Hindlimb muscle (tissue), 1 donor: ENCODE measurements around the gene BBS5. TPM values are rescaled to one million over a fixed set of nuclear protein-coding genes. Genes with fewer than 3 reads are reported as not detected.

Experiments used
- polyA plus RNA-seq: library from polyadenylated mRNA; unstranded; fragments of 120-200 nt; gene quantifications from one replicate; pipeline ENCODE4 v1.2.1, GENCODE V29; 2013; ENCODE audit not compliant: insufficient read length

The BBS5 gene
- polyA plus RNA-seq, 1 donor: 5.3 TPM

Other genes with a start within 250 kb of the BBS5 start
- 0.05 TPM for gene LRP2, start 117.0 kb upstream of the BBS5 start, polyA plus RNA-seq
- 3,726 TPM for gene KLHL41, start 30.2 kb downstream of the BBS5 start, polyA plus RNA-seq
- 22.1 TPM for gene FASTKD1, start 94.4 kb downstream of the BBS5 start, polyA plus RNA-seq
- gene PPIG, start 104.9 kb downstream of the BBS5 start, polyA plus RNA-seq: 44.8 TPM
- gene CFAP210, start 214.9 kb downstream of the BBS5 start, polyA plus RNA-seq: not detected
- gene PHOSPHO2, start 215.0 kb downstream of the BBS5 start, polyA plus RNA-seq: 4.1 TPM